OCI-M2 (cell line): ENCODE results near the gene GCH1.
"Not testable (repeated sequence)": the region's sequence is repeated elsewhere in the genome, so short reads cannot be mapped to it uniquely, and the experiment has no call there.

ENCODE experiments used
- DNase-seq: peaks from one replicate; lab custom pipeline; 2025; ENCODE audit not compliant: unreplicated experiment; lab: John Stamatoyannopoulos, UW

GCH1 gene

DNA sequence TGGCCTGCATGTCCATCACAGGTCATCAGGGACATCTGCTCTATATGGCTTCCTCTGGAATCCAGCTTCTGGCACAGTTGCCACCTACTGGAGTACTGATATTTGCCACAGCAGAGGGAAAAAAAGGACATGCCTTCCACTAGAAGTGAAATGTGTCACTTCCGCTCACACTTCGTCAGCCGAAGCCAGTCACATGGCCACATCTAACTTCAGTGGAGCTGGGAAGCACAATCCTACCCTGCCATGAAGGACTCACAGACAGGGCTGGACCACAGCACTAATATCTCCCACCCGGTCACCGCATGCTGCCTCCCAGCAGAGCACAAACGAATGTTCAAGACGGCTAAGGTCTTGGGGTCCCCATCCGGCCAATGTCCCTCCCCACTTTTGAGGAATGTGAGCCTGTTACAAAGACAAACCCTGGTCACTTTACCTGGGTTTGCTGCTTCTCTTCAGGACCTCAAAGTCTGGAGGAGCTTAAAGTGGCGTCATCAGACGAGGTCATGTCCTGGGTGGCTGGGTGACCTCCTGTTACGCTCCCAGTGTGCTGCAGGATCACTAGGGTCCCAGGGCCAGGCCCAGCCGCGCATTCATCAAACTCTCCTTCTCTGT lies 98.6 kb downstream of the GCH1 start:
- DNase-seq = no peak

GRCh38 chr14:54803396-54803795 lies 99.2 kb downstream of the GCH1 start:
- no peak for DNase-seq

DNA sequence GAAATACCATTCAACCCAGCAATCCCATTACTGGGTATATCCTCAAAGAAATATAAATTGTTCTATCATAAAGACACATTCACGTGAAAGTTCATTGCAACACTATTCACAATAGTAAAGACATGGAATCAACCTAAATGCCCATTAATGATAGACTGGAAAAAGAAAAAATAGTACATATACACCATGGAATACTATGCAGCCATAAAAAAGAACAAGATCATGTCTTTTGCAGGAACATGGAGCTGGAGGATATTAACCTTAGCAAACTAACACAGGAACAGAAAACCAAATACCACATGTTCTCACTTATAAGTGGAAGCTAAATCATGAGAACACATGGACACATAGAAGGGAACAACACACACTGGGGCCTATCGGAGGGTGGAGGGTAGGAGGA lies 101.1 kb downstream of the GCH1 start:
- not testable (repeated sequence) for DNase-seq

GRCh38 chr14:54798465-54799124 lies 104.0 kb downstream of the GCH1 start:
- DNase-seq = no peak

DNA sequence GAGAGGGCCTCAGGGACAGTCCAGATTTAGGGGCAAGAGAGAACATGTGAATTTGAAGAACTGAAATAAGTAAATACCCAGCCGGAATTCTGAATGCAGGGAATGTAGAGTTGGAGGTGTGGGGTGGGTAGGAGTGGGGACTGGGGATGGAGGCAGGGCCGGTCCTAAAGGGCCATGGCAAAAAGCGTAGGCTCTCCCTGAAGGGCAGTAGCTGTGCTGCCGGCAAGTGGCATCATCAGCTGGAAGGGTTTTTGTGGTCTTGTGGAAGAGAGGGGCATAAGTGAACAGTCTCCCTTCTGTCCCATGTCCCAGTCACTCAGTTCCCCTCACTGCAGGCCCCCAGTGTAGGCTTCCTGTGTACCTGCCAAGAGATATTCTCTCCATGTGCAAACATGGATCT lies 104.6 kb downstream of the GCH1 start:
- no peak for DNase-seq

DNA sequence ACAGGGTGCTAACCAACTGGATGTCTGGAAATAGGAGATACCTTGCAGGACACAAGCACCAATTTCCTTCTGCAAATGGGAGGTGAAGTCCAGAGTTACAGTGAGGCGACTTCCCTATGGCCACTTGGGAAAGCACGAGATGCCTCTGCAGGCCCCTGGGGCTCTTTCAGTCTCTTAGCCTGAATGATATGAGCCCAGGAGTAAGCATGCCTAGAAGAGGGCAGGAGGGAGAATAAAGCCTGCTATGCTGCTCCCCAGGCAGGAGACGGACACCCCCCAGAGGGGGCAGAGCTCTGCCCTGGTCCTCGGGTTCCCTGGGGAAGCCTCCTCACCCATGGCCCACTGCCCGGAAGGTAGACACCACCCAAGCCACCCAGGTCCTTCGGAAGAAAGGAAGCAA lies 105.1 kb downstream of the GCH1 start:
- no peak for DNase-seq

DNA sequence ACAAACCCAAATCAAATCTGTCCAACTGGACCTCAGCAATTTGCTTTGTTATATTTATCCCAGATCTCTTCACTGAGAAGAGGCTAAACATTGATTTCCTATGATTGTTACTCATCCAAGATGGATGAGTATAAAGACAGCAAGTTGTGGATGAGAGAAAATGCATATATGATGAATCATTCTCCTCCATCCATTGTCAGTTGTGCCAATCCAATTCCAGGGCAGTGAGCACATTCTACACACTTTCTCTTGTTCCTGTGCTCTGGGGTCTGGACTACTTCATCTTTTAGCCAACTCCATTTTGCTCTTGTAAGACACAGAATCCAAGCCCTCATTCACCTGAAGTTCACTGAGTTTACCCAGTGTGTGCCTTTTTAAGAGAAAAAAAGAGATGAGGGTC lies 105.7 kb downstream of the GCH1 start:
- DNase-seq = no peak

- DNase-seq = no peak
Observed at GRCh38 chr14:54794796-54795195, 107.8 kb downstream of the GCH1 start.

GRCh38 chr14:54794159-54794558 lies 108.5 kb downstream of the GCH1 start:
- DNase-seq = no peak

- DNase-seq = no peak
Observed at GRCh38 chr14:54792288-54792687, 110.3 kb downstream of the GCH1 start.
